Measurements from ENCODE around the gene PARD3.

GRCh38 chr10:34076443-34076842 lies 738.7 kb downstream of the PARD3 start:
- TF ChIP-seq CTCF (IDR thresholded peaks at IDR 0.05) (no peak), POLR2A (IDR thresholded peaks at IDR 0.05) (no peak)
